ENCODE data around the gene CEP131. TPM values are rescaled to one million over a fixed set of nuclear protein-coding genes. Genes with fewer than 3 reads are reported as not detected.

The CEP131 gene
- total RNA-seq, 1 donor from 2014 or later = 33.2 TPM

DNA sequence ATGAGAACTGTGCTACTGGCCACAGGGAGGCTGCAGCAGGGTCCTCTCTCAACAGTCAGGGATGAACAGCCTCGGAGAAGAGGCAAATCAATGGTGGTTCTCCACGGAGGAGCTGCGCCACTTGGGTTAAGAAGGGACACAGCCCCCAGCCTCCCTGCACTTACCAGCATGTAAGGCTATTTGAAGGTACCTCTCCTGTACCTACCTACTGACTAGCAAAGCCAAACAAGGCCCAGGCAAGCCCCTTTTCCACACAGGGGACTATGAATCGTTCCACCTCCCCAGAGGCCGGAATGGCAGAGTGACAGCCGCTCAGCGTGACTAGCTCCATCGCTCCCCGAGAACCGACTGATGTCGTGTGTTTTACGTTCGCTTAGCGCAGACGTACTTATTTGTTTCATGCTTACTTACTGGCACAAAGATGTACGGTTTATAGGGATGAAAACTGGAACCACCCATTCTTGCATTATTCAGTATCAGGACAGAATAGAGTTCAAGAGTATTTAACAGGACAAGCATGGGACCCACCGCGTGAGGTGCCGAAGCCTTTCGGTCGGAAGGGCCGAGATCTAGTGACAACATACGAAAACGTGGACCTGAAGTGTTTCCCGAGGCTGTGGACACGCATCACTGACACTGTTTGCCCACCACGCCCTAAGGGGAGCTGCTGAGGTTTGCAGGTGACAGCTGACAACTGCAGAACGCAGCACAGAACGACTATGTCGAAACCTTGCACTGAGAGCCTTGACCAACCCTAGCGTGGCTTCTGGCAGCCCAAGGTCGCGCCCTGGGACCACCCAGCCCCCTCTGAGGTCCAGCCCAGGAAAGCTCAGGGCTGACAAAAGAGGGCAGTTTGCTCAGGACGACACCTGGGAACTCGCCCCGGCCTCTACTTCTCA, 15.1 kb upstream of the CEP131 start:
- Mint-ChIP-seq H3K36me3 (ENCODE audit: insufficient read depth) (peaks cover 5% of the 10 kb centered on the region), H3K4me3 (ENCODE audit: low read depth) (peak overlapping the region; percentile 83), H3K27ac (no peak overlapping the region), H3K9me3 (ENCODE audit: low read depth) (no peaks in the 10 kb centered on the region), H3K27me3 (no peaks in the 10 kb centered on the region), H3K4me1 (ENCODE audit: low read depth) (peaks cover 12% of the 10 kb centered on the region)
- no peak for DNase-seq (ENCODE audit: low spot score, unreplicated experiment)
- no peak for TF ChIP-seq CTCF (IDR thresholded peaks at IDR 0.05; ENCODE audit: unreplicated experiment)

- Mint-ChIP-seq H3K9me3 (ENCODE audit: low read depth) (no peaks in the 10 kb centered on the region), H3K4me3 (ENCODE audit: low read depth) (peak overlapping the region; percentile 83)
Measured at GRCh38 chr17:81236784-81237183, 14.0 kb upstream of the CEP131 start.

DNA sequence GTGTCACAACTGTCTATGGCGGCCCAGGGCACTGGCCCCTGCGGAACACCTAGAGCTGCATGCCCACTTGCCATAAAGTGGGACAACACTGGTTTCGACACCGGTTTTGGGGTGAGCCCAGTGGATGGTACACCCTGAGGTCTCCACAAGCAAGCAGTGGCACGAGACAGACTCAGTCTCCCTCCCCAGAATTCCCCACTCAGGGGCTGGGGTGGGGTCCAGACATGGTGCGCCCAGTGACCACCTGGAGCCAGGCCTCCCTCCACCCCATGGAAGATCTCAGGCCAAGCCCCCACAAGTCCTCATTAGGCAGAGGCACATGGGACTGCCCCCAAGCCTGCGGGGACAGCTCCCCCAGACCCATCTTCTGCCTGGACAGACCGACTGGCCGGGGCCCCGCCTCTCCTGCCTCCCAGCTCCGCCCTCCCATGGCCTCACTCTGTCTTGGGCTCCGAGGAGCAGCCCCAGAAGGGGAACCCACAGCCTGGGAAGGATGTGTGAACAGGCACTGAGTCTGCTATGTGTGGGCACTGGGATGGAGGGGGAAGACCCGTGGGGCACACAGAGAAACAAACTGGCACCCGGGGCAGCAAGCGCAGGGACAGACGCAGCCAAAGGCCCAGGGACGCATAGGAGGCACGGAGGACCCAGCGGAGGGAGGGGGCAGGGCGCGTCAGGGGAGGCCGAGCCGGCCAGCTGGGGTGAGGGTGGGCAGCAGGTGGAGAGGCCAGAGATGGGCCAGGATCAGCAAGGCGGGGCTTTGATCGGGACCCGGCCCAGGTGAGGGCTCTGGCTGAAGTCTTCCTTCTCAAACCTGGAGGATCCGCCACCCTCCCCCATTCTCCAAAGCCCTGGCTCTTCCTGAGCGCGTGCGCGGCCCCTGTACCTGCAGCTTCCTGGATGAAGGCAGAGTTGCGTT, 13.3 kb upstream of the CEP131 start:
- Mint-ChIP-seq H3K27me3 (no peaks in the 10 kb centered on the region), H3K27ac (no peak overlapping the region), H3K4me1 (ENCODE audit: low read depth) (peaks cover 12% of the 10 kb centered on the region), H3K36me3 (ENCODE audit: insufficient read depth) (peaks cover 5% of the 10 kb centered on the region), H3K4me3 (ENCODE audit: low read depth) (no peak overlapping the region), H3K9me3 (ENCODE audit: low read depth) (no peaks in the 10 kb centered on the region)
- TF ChIP-seq CTCF (IDR thresholded peaks at IDR 0.05; ENCODE audit: unreplicated experiment) = no peak
- no peak for DNase-seq (ENCODE audit: low spot score, unreplicated experiment)

More at GRCh38 chr17:81236784-81237183, 14.0 kb upstream of the CEP131 start:
- H3K27ac Mint-ChIP-seq = no peak overlapping the region
- peaks cover 12% of the 10 kb centered on the region for H3K4me1 Mint-ChIP-seq (ENCODE audit: low read depth)
- no peak for DNase-seq (ENCODE audit: low spot score, unreplicated experiment)
- no peak for TF ChIP-seq CTCF (IDR thresholded peaks at IDR 0.05; ENCODE audit: unreplicated experiment)
- H3K27me3 Mint-ChIP-seq = no peaks in the 10 kb centered on the region
- peaks cover 5% of the 10 kb centered on the region for H3K36me3 Mint-ChIP-seq (ENCODE audit: insufficient read depth)

- Mint-ChIP-seq H3K4me1 (ENCODE audit: low read depth) (peaks cover 10% of the 10 kb centered on the region), H3K9me3 (ENCODE audit: low read depth) (no peaks in the 10 kb centered on the region), H3K27me3 (no peaks in the 10 kb centered on the region), H3K4me3 (ENCODE audit: low read depth) (no peak overlapping the region), H3K27ac (no peak overlapping the region), H3K36me3 (ENCODE audit: insufficient read depth) (peaks cover 7% of the 10 kb centered on the region)
- TF ChIP-seq CTCF (IDR thresholded peaks at IDR 0.05; ENCODE audit: unreplicated experiment) = no peak
- no peak for DNase-seq (ENCODE audit: low spot score, unreplicated experiment)
Measured at GRCh38 chr17:81234940-81235821, 12.4 kb upstream of the CEP131 start.
